Fibroblast of the aortic adventitia (primary cell): ENCODE data around the gene NRBF2. TPM values are rescaled to one million over a fixed set of nuclear protein-coding genes. Genes with fewer than 3 reads are reported as not detected.
A peak's percentile ranks its signal among the peaks of the same experiment; 100 is the strongest.

Source experiments
- DNase-seq: peaks from one replicate; pipeline ENCODE4 v3.0.0-alpha.2; 2010; ENCODE audit warnings: low read depth
- H3K4me3 ChIP-seq: 2 replicates; pipeline ENCODE4 v1.5.1; 2011; ENCODE audit warnings: low read depth, mild to moderate bottlenecking, control low read depth, low read length, moderate library complexity
- total RNA-seq: library from RNA; depleted of rRNA; stranded (reverse); fragments of >200 nt; gene quantifications from 2 replicates; pipeline ENCODE4 v1.2.3, GENCODE V29; 2012; ENCODE audit warnings: low replicate concordance
- TF ChIP-seq, protein P1 (sequence below): IDR thresholded peaks from 2 replicates; pipeline ENCODE4 v1.5.1; 2011; ENCODE audit warnings: mild to moderate bottlenecking, low read length, control low read depth, inconsistent platforms; ENCODE audit not compliant: insufficient read depth

NRBF2 gene
- total RNA-seq, 1 donor = 26.6 TPM

DNA sequence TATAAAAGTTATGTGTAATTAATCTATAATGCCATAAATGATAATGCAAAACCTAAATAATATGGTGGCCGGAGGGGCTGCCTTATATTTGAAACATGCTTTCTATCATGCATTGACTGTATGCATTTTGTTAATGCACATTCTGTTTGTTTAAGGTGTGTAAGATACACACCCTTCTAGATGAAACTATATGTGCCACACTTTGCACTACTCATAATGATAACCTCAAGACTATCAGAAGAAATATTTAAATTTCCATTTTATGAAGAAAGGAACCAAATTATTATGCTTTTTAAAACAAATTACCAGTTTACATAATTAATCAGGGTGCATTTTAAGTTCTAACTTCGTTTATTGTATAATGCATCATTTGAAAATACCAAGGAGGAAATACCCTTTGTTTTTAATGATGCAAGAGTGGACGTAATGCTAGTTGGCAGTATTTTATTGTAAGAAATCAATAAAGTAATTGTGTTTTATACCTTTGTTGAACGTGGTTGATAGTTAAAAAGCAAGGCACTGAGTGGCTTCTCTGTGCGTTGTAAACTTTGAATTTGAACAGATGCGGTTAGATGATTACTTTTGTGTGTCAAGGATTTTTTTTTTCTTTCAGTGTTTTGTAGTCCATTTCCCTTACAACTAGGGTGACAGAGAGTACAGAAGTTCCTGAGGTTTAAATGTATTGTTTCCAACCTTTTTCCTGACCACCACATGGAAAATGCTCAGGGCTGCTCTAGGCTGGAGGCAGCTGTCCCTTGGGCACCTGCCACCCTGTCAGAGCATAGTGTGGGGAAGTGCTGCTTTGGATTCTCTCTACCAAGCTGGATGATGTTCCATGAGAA lies 21.6 kb downstream of the NRBF2 start:
- TF ChIP-seq, protein P1, sequence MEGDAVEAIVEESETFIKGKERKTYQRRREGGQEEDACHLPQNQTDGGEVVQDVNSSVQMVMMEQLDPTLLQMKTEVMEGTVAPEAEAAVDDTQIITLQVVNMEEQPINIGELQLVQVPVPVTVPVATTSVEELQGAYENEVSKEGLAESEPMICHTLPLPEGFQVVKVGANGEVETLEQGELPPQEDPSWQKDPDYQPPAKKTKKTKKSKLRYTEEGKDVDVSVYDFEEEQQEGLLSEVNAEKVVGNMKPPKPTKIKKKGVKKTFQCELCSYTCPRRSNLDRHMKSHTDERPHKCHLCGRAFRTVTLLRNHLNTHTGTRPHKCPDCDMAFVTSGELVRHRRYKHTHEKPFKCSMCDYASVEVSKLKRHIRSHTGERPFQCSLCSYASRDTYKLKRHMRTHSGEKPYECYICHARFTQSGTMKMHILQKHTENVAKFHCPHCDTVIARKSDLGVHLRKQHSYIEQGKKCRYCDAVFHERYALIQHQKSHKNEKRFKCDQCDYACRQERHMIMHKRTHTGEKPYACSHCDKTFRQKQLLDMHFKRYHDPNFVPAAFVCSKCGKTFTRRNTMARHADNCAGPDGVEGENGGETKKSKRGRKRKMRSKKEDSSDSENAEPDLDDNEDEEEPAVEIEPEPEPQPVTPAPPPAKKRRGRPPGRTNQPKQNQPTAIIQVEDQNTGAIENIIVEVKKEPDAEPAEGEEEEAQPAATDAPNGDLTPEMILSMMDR = no peak
- DNase-seq = no peak

DNA sequence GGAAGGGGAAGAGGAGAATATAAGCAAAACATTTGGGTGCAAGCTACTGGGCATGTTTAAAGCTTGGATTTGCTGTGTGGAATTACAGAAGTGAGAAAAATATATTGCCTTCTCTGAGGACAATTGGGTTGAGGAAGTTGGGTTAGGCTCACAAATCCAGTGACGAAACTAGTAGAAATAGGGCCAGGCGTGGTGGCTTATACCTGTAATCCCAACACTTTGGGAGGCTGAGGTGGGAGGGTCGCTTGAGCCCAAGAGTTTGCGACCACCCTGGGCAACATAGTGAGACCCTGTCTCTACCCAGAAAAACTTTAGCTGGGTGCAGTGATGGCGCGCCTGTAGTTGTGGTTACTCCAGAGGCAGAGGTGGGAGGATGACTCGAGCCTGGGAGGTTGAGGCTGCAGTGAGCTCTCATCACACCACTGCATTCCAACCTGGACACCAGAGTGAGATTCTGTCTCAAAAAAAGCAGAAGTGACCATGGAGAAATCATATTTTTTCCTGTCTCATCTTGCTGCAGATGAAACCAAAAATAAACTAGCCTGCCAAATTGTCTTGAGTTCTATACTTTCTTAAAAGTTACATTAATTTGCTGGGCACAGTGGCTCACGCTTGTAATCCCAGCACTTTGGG lies 22.4 kb downstream of the NRBF2 start:
- TF ChIP-seq, protein P1 = no peak
- no peak overlapping the region for H3K4me3 ChIP-seq
- DNase-seq = no peak

More for the DNA sequence above, 21.6 kb downstream of the NRBF2 start:
- no peak overlapping the region for H3K4me3 ChIP-seq

DNA sequence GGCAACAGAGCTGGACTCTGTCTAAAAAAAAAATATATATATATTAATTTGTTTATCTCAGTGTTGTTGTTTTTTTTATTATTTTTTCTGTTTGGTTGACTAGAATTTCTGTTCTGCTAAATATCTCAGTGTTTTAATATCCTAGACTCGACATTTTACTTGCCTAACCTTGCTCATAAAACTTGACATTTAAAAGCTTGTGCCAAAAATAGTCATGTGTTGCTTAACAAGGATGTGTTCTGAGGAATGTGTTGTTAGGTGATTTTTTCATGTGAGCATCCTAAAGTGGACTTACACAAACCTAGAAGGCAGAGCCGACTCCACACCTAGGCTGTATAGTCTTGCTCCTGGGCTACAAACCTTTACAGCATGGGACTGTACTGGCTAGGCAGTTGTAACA lies 23.1 kb downstream of the NRBF2 start:
- TF ChIP-seq, protein P1 = no peak
- DNase-seq = no peak
- no peak overlapping the region for H3K4me3 ChIP-seq

DNA sequence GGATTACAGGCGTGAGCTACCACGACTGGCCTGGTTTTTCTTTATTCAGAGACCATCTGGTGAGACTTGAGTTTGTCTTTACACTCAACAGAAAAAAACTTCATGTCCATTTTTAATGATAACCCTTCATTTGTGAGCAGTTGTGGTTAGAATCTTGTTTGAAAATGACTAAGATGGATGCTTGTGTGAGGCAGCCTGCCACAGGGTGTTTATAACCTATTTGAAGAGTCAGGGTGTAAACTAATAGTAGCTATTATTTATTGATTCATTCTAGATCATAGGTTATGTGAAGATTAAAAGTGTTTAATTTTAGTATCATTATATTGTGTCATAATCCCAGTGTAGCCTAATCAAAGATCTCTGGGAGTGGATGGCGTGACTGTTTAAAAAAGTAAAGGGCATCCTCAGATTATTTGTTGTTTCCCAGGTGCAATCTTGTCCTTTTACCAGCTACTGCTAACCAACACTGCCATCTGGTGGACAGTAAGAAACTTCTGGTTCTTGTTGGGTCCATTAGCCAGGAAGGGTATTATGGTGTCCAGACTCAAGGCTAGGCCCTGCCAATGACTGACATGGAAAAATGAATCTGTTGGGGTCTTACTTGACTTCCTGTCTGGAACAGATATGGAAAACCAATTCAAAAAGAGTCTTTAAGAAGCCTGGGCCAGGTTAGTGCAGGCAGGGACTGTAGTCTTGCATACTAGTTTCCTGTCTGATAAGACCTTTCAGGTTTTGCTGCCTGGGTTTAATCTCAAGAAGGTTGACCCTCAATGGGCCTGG lies 24.9 kb downstream of the NRBF2 start:
- TF ChIP-seq, protein P1 = peak; percentile 70
- peak; percentile 96 for DNase-seq
- no peak overlapping the region for H3K4me3 ChIP-seq

DNA sequence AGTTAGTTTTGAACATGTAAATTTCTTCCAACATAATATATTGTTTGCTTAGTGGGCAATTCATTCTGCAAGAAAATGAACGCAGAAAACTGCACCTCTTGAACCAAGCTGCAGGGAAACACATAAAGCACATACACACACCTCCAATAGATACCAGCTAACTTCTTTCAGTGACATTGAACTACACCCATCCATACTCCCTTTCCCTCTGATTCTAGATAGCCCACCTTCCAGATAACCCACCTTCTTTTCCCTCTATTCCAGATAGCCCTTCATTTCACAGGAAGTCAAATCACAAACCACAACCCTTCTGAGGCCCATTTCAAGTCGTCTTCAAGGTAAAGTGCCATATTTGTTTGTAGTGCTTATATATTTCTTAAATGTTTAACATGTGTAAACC lies 28.5 kb downstream of the NRBF2 start:
- no peak for DNase-seq
- TF ChIP-seq, protein P1 = no peak
- no peak overlapping the region for H3K4me3 ChIP-seq

DNA sequence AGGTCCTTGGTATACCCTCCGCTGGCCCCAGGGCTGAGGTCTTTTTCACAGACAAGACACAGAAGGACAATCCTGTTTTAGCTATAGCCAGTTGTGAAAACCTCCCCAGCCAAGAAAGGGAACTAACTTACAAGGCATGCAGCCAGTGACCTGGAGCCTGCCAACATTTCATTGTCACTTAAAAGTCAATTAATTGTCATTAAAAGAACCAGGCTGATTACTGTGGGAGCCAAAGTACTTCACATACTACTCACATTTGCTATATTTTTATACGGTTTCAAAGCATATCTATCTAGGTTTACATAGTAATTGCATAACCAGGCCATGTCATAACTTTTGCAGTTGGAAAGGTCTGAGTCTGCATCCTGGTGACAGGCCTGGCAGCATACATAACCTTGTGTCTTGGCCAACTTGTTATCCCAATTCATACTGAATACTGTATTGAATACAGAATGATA lies 31.1 kb downstream of the NRBF2 start:
- TF ChIP-seq, protein P1 = no peak
- peak; percentile 73 for DNase-seq
- no peak overlapping the region for H3K4me3 ChIP-seq
